Fibroblast of villous mesenchyme (primary cell): ENCODE data around the gene CELF4. TPM values are rescaled to one million over a fixed set of nuclear protein-coding genes. Genes with fewer than 3 reads are reported as not detected.
A peak's percentile ranks its signal among the peaks of the same experiment; 100 is the strongest.

Source experiments
- DNase-seq: peaks from one replicate; pipeline ENCODE4 v3.0.0-alpha.2; 2010; ENCODE audit warnings: low read depth
- H3K4me3 ChIP-seq: 2 replicates; pipeline ENCODE4 v1.5.1; 2011; ENCODE audit warnings: low read depth, mild to moderate bottlenecking, low read length
- CTCF ChIP-seq: IDR thresholded peaks from 2 replicates; pipeline ENCODE4 v1.5.1; 2012; ENCODE audit warnings: low read depth, mild to moderate bottlenecking, low read length; ENCODE audit not compliant: insufficient read depth
- total RNA-seq: library from RNA; depleted of rRNA; stranded (reverse); fragments of >200 nt; gene quantifications from 2 replicates; pipeline ENCODE4 v1.2.3, GENCODE V29; 2012

The CELF4 gene
- total RNA-seq, 1 donor: not detected

GRCh38 chr18:37270666-37271052 lies 294.9 kb downstream of the CELF4 start:
- no peak overlapping the region for H3K4me3 ChIP-seq
- no peak for DNase-seq
- TF ChIP-seq CTCF: no peak

- peak; percentile 52 for DNase-seq
- no peak overlapping the region for H3K4me3 ChIP-seq
- TF ChIP-seq CTCF: no peak
Observed at GRCh38 chr18:37270038-37270665, 295.4 kb downstream of the CELF4 start.

- DNase-seq: no peak
- H3K4me3 ChIP-seq: no peak overlapping the region
- no peak for TF ChIP-seq CTCF
Observed at GRCh38 chr18:37266290-37266689, 299.3 kb downstream of the CELF4 start.

- DNase-seq: no peak
- H3K4me3 ChIP-seq: no peak overlapping the region
- no peak for TF ChIP-seq CTCF
Observed at GRCh38 chr18:37265382-37265781, 300.2 kb downstream of the CELF4 start.

GRCh38 chr18:37264956-37265355 lies 300.6 kb downstream of the CELF4 start:
- no peak for DNase-seq
- no peak for TF ChIP-seq CTCF
- no peak overlapping the region for H3K4me3 ChIP-seq

- TF ChIP-seq CTCF: no peak
- H3K4me3 ChIP-seq: no peak overlapping the region
- DNase-seq: no peak
Observed at GRCh38 chr18:37261988-37262387, 303.6 kb downstream of the CELF4 start.

GRCh38 chr18:37261246-37261840 lies 304.3 kb downstream of the CELF4 start:
- TF ChIP-seq CTCF: no peak
- H3K4me3 ChIP-seq: no peak overlapping the region
- DNase-seq: no peak
